HL-60 (cell line): ENCODE measurements around the gene LRRC42.

Experiments used
- CTCF ChIP-seq: IDR thresholded peaks from one replicate; pipeline ENCODE4 v1.5.1; 2011; ENCODE audit warnings: low read length, control low read depth, inconsistent platforms; ENCODE audit not compliant: insufficient read depth
- REST ChIP-seq: IDR thresholded peaks from 2 replicates; pipeline ENCODE4 v1.6.1; 2012; ENCODE audit warnings: low read depth; ENCODE audit not compliant: insufficient replicate concordance

GRCh38 chr1:54006508-54006907 is 60.4 kb downstream of the LRRC42 start:
- no peak for TF ChIP-seq CTCF
- no peak for TF ChIP-seq REST
